Right lung (tissue), 5 donors: Measurements from ENCODE around the gene NUAK1. TPM values are rescaled to one million over a fixed set of nuclear protein-coding genes. Genes with fewer than 3 reads are reported as not detected.
"Not testable (repeated sequence)": the region's sequence is repeated elsewhere in the genome, so short reads cannot be mapped to it uniquely, and the experiment has no call there.

Experiments
- DNase-seq, 2 donors: peaks; one replicate each; pipeline ENCODE4 v3.0.0-alpha.2; 2013
- polyA plus RNA-seq, 5 donors: library from polyadenylated mRNA; unstranded; fragments of 120-200 nt; gene quantifications; one replicate each; pipeline versions ENCODE4 v1.2.1 to v1.2.3, GENCODE V29; 2013; ENCODE audit warnings: inconsistent platforms in 1 of 5, low replicate concordance in 1 of 5; ENCODE audit not compliant: insufficient read length in 5 of 5, insufficient read depth in 1 of 5

The NUAK1 gene
- polyA plus RNA-seq, 5 donors = 5.6 to 8.9 (median 7.2) TPM

DNA sequence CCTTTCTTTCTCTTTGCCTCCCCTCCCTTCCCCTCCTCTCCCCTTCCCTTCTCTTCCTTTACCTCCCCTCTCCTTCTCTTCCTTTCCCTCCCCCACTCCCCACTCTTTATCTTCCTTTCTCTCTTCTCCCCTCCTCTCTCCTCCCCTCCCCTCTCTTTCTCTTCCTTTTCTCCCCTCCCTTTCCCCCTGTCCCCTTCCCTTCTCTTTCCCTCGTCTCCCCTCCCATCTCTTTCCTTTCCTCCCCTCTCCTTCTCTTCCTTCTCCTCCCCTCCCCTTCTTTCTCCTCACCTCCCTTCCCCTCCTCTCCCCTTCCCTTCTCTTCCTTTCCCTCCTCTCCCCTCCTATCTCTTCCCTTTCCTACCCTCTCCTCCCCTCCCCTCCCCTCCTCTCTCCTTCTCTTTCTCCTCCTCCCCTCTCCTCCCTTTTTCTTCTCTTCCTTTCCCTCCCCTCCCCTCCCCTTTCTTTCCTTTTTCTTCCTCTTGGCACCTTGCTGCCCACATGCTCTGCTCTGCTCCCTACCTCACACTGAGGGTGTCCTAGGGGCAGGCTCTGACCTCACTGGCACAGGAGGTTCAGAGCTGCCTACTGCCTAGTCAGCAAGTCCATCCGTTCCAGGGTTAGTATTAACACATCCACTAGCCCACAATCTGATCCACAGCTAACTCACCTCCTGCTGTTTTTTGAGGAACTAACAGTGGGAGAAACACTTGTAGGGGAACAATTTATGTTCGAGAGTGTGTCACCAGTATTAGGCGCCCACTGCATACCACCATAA is 101.0 kb downstream of the NUAK1 start:
- DNase-seq = no peak

DNA sequence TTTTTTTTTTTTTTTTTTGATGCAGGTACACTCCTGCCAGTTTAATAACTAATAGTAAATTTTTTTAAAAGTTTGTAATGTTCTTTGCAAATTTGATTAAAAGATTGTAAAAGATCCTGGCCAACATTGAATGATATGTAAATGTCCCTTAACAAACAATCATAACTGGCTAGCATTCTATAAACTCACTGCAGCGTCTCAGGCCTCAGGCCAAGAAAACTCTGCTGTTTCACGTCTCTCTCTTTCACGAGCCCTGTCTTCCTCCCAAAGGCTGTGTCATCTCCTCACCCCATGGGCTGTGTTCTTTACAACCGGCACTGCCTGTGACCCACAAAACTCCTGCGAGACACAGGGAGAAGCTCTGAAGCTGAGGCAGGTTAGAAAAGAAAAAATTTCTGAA is 103.3 kb downstream of the NUAK1 start:
- DNase-seq = no peak

DNA sequence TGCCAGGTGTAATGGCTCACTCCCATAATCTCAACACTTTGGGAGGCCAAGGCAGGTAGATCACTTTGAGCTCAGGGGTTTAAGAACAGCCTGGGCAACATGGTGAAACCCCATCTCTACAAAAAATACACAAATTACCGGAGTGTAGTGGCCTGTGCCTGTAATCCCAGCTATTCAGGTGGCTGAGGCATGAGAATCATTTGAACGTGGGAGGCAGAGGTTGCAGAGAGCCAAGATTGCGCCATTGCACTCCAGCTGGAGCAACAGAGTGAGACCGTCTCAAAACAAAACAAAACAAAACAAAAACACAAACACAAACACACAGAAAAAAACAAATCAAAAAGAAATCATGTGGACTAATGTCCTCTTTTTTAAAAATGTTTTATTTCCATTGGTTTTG is 104.4 kb downstream of the NUAK1 start:
- DNase-seq = no peak

DNA sequence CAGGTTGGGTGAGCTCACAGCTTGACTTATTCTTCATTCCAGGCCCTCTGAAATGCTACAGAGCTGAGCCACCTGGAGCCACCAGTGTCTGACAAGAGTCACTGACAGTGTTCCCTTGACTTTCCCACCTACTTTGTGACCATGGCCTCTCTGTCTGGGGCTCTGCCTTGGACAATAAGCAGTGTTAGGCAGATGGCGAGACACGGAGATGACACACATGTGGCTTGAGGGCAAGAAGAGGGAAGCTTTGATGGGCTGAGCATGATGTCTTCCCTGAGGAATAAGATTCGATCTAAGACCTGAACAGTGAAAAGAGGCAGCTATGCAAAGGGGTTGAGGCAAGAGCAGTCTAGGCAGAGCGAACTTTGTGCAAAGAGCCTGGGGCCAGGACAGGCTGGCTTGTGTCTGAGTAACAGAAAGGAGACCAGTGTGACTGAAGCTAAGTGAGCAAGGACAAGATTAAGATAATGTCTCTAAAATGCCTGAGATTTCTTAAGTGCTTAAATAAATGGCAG is 105.5 kb downstream of the NUAK1 start:
- no peak for DNase-seq

DNA sequence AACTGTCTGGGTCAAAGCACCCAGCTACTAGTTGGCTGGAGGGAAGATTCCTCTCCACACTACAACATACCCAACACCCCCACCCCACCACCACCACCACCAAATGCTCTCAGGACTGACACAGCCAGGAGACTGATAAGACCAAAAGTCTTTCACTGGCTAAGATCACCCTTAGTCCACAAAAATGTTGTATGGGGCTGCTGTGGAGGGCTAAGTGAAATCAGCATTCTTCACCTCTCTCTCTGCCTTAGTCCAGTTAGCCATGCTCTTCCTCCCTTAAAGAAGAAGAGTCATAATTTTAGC is 106.2 kb downstream of the NUAK1 start:
- DNase-seq = no peak

DNA sequence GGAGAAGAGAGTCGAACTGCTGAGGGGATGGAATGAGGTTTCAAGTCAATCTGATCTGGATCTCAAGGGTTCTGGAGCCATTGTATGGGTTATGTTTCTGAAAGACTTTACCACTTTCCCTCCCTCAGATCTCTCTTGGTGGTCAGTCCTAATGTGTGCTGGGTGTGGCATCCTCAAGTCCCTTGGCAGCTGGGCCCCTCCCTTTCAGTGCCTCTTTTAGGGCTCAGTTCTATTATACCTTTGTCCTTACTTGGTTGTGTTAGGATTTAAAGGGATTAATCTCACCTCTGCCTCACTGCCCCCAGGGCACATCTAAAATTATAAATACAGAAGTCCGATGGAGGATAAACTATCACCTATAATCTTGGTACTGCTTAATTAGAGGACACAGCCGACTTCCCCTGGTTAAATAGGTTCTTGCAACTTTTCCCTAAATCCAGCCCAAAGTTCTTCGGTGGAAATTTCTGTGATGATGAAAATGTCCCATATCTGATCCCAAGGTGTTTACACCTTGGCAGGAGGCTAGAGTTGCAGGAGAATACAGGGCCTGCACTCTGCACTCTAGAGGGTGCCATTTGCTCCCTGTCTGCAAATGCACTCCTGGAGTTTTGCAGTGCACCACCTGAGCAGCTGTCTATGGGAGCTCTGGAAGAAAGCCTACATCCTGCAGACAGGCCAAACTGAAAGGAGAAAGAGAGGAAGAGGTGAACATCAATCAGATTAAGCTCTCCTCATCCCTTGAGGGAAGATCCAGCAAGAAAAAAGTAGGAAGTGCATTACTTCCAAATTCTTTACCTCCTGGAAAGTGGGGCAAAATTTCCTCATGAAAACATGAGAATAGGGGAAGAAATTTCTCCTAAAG is 106.8 kb downstream of the NUAK1 start:
- DNase-seq = no peak

DNA sequence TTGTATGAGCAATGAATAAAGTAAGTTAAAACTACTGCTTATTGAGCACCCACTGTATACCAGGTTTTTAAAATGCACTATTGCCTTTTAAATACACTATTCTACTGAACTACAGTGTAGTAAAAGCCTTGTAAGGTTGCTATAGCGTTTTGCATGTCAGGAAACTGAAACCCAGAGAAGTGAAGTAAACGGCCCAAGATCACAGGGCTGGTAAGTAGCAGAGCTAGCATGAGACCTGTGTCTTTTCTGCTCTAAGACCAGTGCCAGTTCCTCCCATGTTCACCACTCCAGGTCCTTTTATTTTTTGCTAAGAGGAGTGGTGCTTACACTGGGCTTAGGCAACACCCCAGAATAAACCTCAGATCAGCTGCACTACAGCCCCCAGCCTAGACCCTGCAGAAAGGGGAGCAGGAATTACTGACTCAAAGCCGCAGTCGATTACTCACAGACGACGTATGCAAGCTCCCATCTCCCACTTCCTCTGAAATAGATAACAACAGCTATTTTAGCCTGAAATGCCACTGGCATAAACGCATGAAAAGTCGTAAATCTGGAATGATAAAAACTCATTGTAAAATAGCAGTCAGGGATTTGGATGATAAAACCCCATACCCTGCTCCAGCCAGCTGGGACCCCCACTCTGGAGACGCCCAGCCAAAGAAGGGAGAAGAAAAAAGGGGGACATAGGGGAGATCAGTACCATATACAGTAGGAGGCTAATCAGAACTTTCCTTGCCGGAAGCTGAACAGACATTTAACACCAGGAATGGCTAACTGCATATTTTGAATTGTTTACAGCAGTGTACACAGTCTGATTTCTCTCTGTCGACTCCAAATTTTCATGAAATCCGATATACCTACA is 108.3 kb downstream of the NUAK1 start:
- no peak for DNase-seq

GRCh38 chr12:106029532-106029931 is 109.2 kb downstream of the NUAK1 start:
- DNase-seq = no peak

GRCh38 chr12:106027911-106028310 is 110.8 kb downstream of the NUAK1 start:
- DNase-seq = no peak

DNA sequence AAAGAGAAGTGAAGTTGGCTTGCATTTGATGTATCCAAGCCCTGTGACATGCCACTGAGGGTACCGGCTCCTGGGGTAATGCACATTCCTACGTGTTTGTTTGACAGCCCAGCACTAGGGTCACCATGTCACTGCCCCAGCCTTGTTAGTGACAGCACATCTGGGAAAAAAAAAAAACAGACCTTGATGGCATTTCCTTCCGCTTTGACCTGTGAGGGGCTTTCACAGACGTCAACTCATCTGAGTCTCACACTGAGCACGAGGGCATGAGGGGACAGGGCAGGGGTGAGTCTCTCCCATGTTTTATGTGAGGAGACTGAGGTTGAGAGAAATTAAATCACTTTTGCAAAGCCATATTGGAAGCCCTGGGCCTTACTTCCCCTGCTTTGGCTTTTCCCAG is 111.5 kb downstream of the NUAK1 start:
- DNase-seq = no peak

- no peak for DNase-seq
These were observed 113.6 kb downstream of the NUAK1 start for GRCh38 chr12:106025129-106025528.

DNA sequence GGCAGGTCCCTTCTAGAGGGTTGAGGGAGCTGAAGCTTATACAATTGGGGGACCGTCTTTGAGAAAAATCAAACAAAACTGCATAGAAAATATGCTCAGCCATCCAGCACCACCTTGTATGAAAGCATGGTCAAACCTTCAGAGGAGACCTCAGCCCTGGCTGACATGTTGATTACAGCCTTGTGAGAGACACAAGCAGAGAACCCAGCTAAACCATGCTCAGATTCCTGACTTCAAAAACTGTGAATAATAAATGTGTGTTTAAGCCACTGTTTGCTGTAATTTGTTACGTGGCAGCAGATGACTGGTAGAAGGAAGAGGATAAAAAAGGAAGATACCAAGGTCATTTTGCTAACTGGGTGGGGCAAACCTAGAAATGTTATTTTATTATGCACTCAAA is 115.7 kb downstream of the NUAK1 start:
- no peak for DNase-seq

DNA sequence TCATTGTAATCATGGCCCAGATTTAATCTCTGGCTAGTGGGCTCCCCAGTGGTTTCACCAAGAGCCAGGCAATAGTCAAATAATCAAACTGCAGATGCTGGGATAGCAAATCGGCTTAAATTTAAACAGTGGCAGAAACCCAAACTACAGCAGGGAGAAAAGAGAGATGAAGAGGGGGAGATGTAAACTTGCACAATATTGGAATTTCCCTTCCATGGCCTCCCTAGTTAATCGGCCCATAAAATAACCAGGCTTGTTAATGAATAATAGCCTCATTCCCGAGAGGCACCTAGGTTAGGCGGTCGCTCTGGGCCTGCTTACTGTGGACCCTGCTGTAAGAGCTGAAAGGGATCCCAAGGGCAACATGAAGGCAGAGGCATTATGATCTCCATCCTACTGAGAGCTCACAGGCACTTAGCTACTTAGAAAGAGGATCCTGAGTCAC is 116.2 kb downstream of the NUAK1 start:
- no peak for DNase-seq

DNA sequence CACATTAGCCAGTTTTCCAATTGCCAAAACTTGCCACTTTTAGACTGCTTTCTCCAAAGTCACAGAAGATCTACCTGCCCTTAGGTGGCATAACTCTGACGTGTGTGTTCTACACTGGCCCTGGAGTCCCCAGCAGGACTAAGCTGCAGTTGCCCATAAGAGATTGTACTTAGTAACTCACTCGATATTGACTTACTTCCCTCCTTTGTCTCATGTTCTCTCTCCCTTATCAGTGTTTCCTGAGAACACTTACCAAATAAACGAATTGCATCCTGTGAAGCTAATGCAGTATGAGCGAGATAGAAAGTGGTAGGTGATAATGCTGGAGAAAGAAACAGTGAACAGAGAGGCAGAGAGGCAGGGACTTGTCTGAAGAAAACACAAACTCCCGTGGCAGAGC is 117.2 kb downstream of the NUAK1 start:
- no peak for DNase-seq

DNA sequence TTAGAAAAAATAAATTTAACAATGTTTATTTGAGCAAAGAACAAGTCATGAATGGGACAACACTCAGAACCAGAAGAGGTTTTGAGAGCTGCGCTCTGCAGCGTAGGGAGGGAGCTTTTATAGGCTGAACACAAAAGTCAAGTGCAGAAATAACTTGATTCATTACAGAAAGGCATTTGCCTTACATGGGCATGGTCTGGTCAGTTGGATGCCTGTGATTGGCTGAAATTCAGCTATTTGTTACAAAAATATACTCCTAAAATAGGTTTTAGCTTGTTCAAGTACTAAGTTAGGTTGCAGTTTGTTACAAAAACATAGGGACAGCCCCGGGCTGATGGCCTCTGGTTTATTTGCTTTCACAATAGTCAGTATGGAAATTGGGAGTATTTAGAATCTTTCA is 118.0 kb downstream of the NUAK1 start:
- DNase-seq = no peak

DNA sequence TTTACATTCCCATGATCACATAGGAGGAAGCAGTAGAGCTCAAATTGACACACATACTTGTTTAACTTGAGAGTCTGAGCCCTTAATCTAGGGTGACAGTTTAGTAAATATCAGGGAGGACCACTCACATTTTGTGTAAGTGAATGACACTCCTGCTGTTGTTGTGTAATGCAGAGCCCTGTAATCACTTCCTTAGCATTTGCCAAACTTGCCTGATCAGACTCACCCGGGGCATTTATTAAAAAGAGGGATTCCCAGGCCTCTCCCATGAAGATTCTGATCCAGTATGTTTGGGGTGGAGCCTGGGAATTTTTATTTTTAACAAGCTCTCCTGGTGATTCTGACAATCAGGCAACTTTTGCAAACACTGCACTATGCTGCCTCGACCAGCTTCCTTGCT is 119.6 kb downstream of the NUAK1 start:
- DNase-seq = no peak

DNA sequence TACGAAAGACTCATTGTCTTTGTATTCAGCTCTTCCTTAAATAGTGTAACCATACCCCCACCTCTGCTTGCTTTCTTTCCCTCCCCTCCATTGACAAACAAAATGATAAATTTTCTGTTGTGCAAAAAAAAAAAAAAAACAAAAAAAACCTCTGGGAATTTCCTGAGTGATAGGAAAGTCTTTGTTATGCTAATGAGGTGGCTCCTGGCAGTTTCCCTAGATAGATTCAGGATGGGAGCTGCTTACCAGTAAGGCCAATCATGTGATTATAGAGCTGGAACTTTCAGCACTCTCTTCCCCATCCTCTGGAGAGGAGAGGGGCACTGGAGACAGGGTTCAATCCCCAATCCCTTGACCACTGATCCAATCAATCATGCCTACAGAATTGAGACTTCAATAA is 120.5 kb downstream of the NUAK1 start:
- DNase-seq = no peak

DNA sequence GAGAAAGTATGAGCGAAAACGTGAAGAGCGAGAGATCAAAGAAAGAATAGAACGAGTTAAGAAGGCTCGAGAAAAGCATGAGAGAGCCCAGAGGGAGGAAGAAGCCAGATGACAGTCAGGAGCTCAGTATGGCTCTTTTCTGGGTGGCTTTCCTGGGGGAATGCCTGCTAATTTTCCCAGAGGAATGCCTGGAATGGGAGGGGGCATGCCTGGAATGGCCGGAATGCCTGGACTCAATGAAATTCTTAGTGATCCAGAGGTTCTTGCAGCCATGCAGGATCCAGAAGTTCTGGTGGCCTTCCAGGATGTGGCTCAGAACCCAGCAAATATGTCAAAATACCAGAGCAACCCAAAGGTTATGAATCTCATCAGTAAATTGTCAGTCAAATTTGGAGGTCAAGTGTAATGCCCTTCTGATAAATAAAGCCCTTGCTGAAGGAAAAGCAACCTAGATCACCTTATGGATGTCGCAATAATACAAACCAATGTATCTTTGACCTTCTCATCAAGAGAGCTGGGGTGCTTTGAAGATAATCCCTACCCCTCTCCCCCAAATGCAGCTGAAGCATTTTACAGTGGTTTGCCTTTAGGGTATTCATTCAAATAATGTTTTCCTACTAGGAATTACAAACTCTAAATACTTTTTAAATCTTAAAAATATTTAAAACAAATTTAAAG is 122.0 kb downstream of the NUAK1 start:
- not testable (repeated sequence) for DNase-seq

DNA sequence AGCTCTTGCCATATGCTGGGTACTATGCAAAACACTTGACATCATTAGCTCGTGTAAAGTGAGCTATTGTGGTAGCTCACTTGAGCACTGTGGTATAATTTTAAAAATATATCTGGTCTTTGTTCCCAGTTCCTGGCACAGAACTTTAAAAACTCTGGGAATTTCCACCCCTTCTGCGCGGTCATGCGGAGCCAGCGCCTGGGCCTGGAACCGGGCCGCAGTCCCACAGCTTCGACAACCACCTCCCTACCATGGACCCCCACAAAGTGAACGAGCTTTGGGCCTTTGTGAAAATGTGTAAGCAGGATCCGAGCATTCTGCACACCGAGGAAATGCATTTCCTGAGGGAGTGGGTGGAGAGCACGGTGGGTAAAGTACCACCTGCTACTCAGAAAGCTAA is 123.1 kb downstream of the NUAK1 start:
- DNase-seq = no peak

GRCh38 chr12:106013941-106014340 is 124.8 kb downstream of the NUAK1 start:
- no peak for DNase-seq
